ENCODE data around the gene PEX11A.
A peak's percentile ranks its signal among the peaks of the same experiment; 100 is the strongest.

Gene PEX11A

GRCh38 chr15:89649716-89650115, 40.8 kb downstream of the PEX11A start:
- peaks cover 33% of the 10 kb centered on the region for H3K27me3 ChIP-seq
- no peaks in the 10 kb centered on the region for H3K36me3 ChIP-seq
- no peaks in the 10 kb centered on the region for H3K9me3 ChIP-seq
- H3K27ac ChIP-seq: no peak overlapping the region
- TF ChIP-seq, protein P1, sequence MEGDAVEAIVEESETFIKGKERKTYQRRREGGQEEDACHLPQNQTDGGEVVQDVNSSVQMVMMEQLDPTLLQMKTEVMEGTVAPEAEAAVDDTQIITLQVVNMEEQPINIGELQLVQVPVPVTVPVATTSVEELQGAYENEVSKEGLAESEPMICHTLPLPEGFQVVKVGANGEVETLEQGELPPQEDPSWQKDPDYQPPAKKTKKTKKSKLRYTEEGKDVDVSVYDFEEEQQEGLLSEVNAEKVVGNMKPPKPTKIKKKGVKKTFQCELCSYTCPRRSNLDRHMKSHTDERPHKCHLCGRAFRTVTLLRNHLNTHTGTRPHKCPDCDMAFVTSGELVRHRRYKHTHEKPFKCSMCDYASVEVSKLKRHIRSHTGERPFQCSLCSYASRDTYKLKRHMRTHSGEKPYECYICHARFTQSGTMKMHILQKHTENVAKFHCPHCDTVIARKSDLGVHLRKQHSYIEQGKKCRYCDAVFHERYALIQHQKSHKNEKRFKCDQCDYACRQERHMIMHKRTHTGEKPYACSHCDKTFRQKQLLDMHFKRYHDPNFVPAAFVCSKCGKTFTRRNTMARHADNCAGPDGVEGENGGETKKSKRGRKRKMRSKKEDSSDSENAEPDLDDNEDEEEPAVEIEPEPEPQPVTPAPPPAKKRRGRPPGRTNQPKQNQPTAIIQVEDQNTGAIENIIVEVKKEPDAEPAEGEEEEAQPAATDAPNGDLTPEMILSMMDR (IDR thresholded peaks at IDR 0.05): no peak
- peaks cover 0 to 3% of the 10 kb centered on the region in 2 experiments for H3K4me1 ChIP-seq (ENCODE audit: control insufficient read depth in 1 of 2, insufficient read depth in 1 of 2, low read depth in 1 of 2, low read length in 1 of 2)
- H3K4me3 ChIP-seq (ENCODE audit: low read depth in 1 of 2, low read length in 1 of 2): no peak overlapping the region

GRCh38 chr15:89649013-89649625, 41.4 kb downstream of the PEX11A start:
- no peak overlapping the region for H3K4me3 ChIP-seq (ENCODE audit: low read depth in 1 of 2, low read length in 1 of 2)
- H3K27me3 ChIP-seq: peaks cover 27% of the 10 kb centered on the region

GRCh38 chr15:89648106-89649012, 42.2 kb downstream of the PEX11A start:
- no peaks in the 10 kb centered on the region for H3K9me3 ChIP-seq
- TF ChIP-seq, protein P1 (IDR thresholded peaks at IDR 0.05): no peak
- no peaks in the 10 kb centered on the region for H3K36me3 ChIP-seq
- H3K4me1 ChIP-seq (ENCODE audit: control insufficient read depth in 1 of 2, insufficient read depth in 1 of 2, low read depth in 1 of 2, low read length in 1 of 2): no peaks in the 10 kb centered on the region
- peaks cover 19% of the 10 kb centered on the region for H3K27me3 ChIP-seq
- no peak overlapping the region for H3K27ac ChIP-seq
- no peak overlapping the region for H3K4me3 ChIP-seq (ENCODE audit: low read depth in 1 of 2, low read length in 1 of 2)

More at GRCh38 chr15:89649013-89649625, 41.4 kb downstream of the PEX11A start:
- Histone ChIP-seq H3K4me1 (ENCODE audit: control insufficient read depth in 1 of 2, insufficient read depth in 1 of 2, low read depth in 1 of 2, low read length in 1 of 2) (no peaks in the 10 kb centered on the region), H3K27ac (no peak overlapping the region), H3K9me3 (no peaks in the 10 kb centered on the region), H3K36me3 (no peaks in the 10 kb centered on the region)
- TF ChIP-seq, protein P1 (IDR thresholded peaks at IDR 0.05): no peak

DNA sequence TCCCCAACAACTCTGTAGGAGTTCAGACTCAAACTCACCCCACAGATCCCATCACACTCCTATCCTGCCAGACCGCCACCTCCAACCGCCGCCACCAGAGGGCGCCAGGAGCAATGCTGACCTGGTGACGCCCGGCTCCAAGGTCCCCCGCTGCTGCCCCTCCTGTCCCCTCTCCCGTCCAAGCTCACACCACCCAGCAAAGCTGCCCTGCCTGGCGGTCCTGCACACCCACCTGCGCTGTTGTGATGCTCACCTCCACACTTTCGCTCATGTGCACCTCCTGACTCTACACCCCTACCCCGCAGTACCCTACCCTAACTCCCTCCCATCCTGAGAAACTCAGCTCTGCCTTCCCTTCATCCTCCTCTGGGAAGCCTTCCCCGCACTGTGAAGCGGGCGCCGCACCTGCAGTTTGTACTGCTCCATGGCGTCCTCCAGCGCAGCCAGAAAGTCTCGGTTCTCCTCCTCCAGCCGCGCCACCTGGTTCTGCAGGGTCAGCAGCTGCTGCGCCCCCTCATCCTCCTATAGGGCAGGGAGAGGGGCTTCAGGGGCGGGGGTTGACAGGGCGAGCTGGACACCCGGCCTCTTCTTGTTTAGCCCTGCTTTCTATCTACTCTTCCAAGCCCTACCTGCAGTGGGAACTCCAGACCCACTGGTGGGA, 43.2 kb downstream of the PEX11A start:
- Histone ChIP-seq H3K36me3 (no peaks in the 10 kb centered on the region), H3K4me3 (ENCODE audit: low read depth in 1 of 2, low read length in 1 of 2) (no peak overlapping the region)
- TF ChIP-seq, protein P1 (IDR thresholded peaks at IDR 0.05): peak; percentile 68

GRCh38 chr15:89646416-89647141, 44.0 kb downstream of the PEX11A start:
- Histone ChIP-seq H3K36me3 (no peaks in the 10 kb centered on the region), H3K4me1 (ENCODE audit: control insufficient read depth in 1 of 2, insufficient read depth in 1 of 2, low read depth in 1 of 2, low read length in 1 of 2) (no peaks in the 10 kb centered on the region)

More for the DNA sequence above, 43.2 kb downstream of the PEX11A start:
- no peaks in the 10 kb centered on the region for H3K9me3 ChIP-seq
- H3K27ac ChIP-seq: no peak overlapping the region
- no peaks in the 10 kb centered on the region for H3K4me1 ChIP-seq (ENCODE audit: control insufficient read depth in 1 of 2, insufficient read depth in 1 of 2, low read depth in 1 of 2, low read length in 1 of 2)
- peaks cover 9% of the 10 kb centered on the region for H3K27me3 ChIP-seq

More at GRCh38 chr15:89646416-89647141, 44.0 kb downstream of the PEX11A start:
- TF ChIP-seq, protein P1 (IDR thresholded peaks at IDR 0.05): no peak
- H3K27ac ChIP-seq: no peak overlapping the region
- no peak overlapping the region for H3K4me3 ChIP-seq (ENCODE audit: low read depth in 1 of 2, low read length in 1 of 2)
- no peaks in the 10 kb centered on the region for H3K9me3 ChIP-seq
- peaks cover 1% of the 10 kb centered on the region for H3K27me3 ChIP-seq

Measured in neutrophil (primary cell).